GM23338 (cell line): ENCODE results near the gene SLC9A4. TPM values are rescaled to one million over a fixed set of nuclear protein-coding genes. Genes with fewer than 3 reads are reported as not detected.

Source experiments
- ATAC-seq: fragments of 200-7000 bp; cut with Tn5 transposase; 3 replicates; pipeline ENCODE4 v1.9.1; 2020
- DNase-seq: peaks from one replicate; pipeline ENCODE4 v3.0.0-alpha.2; 2015; ENCODE audit warnings: low spot score
- H2AFZ ChIP-seq: fragments of 200-600 bp; sonication (generic); 2 replicates; pipeline ENCODE4 v1.8.0; 2016; ENCODE audit warnings: antibody characterized with exemption, mild to moderate bottlenecking, moderate library complexity
- H3F3A ChIP-seq: fragments of 200-600 bp; sonication (generic); replicated peaks from 2 replicates; pipeline ENCODE4 v1.8.0; 2017; ENCODE audit warnings: antibody characterized with exemption, mixed run types, low read depth
- H3K27ac ChIP-seq: fragments of 200-600 bp; sonication (generic); 2 replicates; pipeline ENCODE4 v1.6.1; 2016; ENCODE audit warnings: low read depth
- H3K27me3 ChIP-seq: fragments of 200-600 bp; sonication (generic); 2 replicates; pipeline ENCODE4 v1.8.0; 2016; ENCODE audit warnings: mild to moderate bottlenecking, mixed run types, moderate library complexity; ENCODE audit not compliant: insufficient read depth
- H3K36me3 ChIP-seq: fragments of 200-600 bp; sonication (generic); 2 replicates; pipeline ENCODE4 v1.8.0; 2016; ENCODE audit warnings: mild to moderate bottlenecking; ENCODE audit not compliant: insufficient read depth
- H3K4me1 ChIP-seq: fragments of 200-600 bp; sonication (generic); 2 replicates; pipeline ENCODE4 v1.8.0; 2016; ENCODE audit warnings: mild to moderate bottlenecking, moderate library complexity; ENCODE audit not compliant: insufficient read depth
- H3K4me2 ChIP-seq: fragments of 200-600 bp; sonication (generic); 2 replicates; pipeline ENCODE4 v1.7.1; 2017; ENCODE audit warnings: mixed run types
- H3K4me3 ChIP-seq: fragments of 200-600 bp; sonication (generic); 2 replicates; pipeline ENCODE4 v1.6.1; 2016; ENCODE audit warnings: mixed run types
- H3K79me2 ChIP-seq: fragments of 200-600 bp; sonication (generic); replicated peaks from 2 replicates; pipeline ENCODE4 v1.8.0; 2017; ENCODE audit warnings: mild to moderate bottlenecking; ENCODE audit not compliant: insufficient read depth
- H3K9me2 ChIP-seq: fragments of 200-600 bp; sonication (generic); 2 replicates; pipeline ENCODE4 v1.8.0; 2017; ENCODE audit not compliant: insufficient read depth
- H4K20me1 ChIP-seq: fragments of 200-600 bp; sonication (generic); replicated peaks from 2 replicates; pipeline ENCODE4 v1.8.0; 2017; ENCODE audit warnings: mild to moderate bottlenecking; ENCODE audit not compliant: insufficient read depth
- H3K27ac Mint-ChIP-seq: 2 replicates; pipeline ENCODE4 v1.8.0; 2020; ENCODE audit warnings: inconsistent platforms, mild to moderate bottlenecking, moderate library complexity, mixed read lengths
- H3K27me3 Mint-ChIP-seq: 3 replicates; pipeline ENCODE4 v1.8.0; 2022; ENCODE audit warnings: low read depth, mild to moderate bottlenecking, moderate library complexity, mixed read lengths, inconsistent platforms; ENCODE audit not compliant: insufficient read depth, poor library complexity
- H3K36me3 Mint-ChIP-seq: 3 replicates; pipeline ENCODE4 v1.8.0; 2021; ENCODE audit warnings: low read depth, mild to moderate bottlenecking, inconsistent platforms, moderate library complexity, mixed read lengths
- H3K4me1 Mint-ChIP-seq: 3 replicates; pipeline ENCODE4 v1.8.0; 2020; ENCODE audit warnings: mild to moderate bottlenecking, inconsistent platforms, mixed read lengths
- H3K4me3 Mint-ChIP-seq: 3 replicates; pipeline ENCODE4 v1.8.0; 2021; ENCODE audit warnings: moderate library complexity, mild to moderate bottlenecking, inconsistent platforms, mixed read lengths
- H3K9me3 Mint-ChIP-seq: 3 replicates; pipeline ENCODE4 v1.8.0; 2020; ENCODE audit warnings: moderate library complexity, mild to moderate bottlenecking, inconsistent platforms, mixed read lengths
- EZH2phosphoT487 ChIP-seq: fragments of 200-600 bp; sonication (generic); IDR thresholded peaks from one replicate; pipeline ENCODE4 v1.8.1; 2018; ENCODE audit warnings: antibody characterized with exemption; ENCODE audit not compliant: unreplicated experiment
- POLR2AphosphoS5 ChIP-seq: IDR thresholded peaks from 2 replicates; pipeline ENCODE4 v1.6.1; 2016; ENCODE audit warnings: antibody characterized with exemption, low read depth
- ZNF462 ChIP-seq: fragments of 250-450 bp; sonication (Bioruptor Pico); IDR thresholded peaks from 2 replicates; pipeline ENCODE4 v1.5.0; 2020; ENCODE audit warnings: mild to moderate bottlenecking, moderate library complexity
- polyA plus RNA-seq: library from polyadenylated mRNA; unstranded; fragments of >200 nt; fragmentation: Nextera tagmentation; extraction: Ambion mirVana; gene quantifications from 2 replicates; pipeline ENCODE4 v1.2.1, GENCODE V29; 2016
- total RNA-seq: library from RNA; depleted of rRNA; stranded (reverse); fragments of >200 nt; shearing (Covaris generic); gene quantifications from 2 replicates; pipeline ENCODE4 v1.2.3, GENCODE V29; 2014
- TF ChIP-seq, protein P1 (sequence below): IDR thresholded peaks from 2 replicates; pipeline ENCODE4 v1.6.1; 2016; ENCODE audit warnings: antibody characterized with exemption

SLC9A4 gene
- total and polyA plus RNA-seq, 2 experiments from 2014 or later = not detected

GRCh38 chr2:102487761-102488462 is 14.9 kb downstream of the SLC9A4 start (continued):
- TF ChIP-seq ZNF462 (CRISPR knock-in tag) (no peak), POLR2AphosphoS5 (no peak)
- TF ChIP-seq, protein P1, sequence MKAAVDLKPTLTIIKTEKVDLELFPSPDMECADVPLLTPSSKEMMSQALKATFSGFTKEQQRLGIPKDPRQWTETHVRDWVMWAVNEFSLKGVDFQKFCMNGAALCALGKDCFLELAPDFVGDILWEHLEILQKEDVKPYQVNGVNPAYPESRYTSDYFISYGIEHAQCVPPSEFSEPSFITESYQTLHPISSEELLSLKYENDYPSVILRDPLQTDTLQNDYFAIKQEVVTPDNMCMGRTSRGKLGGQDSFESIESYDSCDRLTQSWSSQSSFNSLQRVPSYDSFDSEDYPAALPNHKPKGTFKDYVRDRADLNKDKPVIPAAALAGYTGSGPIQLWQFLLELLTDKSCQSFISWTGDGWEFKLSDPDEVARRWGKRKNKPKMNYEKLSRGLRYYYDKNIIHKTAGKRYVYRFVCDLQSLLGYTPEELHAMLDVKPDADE = no peak

DNA sequence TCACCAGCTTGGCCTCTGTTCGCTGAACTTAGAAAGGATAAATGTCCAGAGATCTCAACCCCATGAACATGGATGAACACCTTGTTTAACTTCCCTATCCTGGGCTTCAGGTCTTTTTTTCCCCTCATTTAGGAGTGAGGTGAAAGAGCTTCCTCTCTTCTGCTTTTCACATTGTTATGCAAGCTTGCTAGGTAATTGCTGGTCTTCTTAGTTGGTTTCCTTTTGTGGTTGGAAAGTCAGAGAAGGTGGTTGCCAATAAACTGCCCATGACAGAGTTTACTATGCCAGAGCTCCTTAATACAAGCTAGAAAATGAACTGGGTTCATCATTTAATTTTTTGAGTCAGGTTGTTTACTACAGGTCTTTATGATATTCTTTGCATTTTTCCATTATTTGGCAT is 16.6 kb downstream of the SLC9A4 start:
- Histone ChIP-seq H3K9me2 (peaks cover 22% of the 10 kb centered on the region), H2AFZ (no peak overlapping the region), H4K20me1 (no peaks in the 10 kb centered on the region), H3K27me3 (no peaks in the 10 kb centered on the region), H3K79me2 (no peaks in the 10 kb centered on the region), H3K4me2 (peak overlapping the region; percentile 13), H3F3A (no peaks in the 10 kb centered on the region), H3K4me3 (no peak overlapping the region), H3K36me3 (no peaks in the 10 kb centered on the region), H3K4me1 (peaks cover 4% of the 10 kb centered on the region; the same call in 1 of the 2 replicates), H3K27ac (no peak overlapping the region)
- no peak for TF ChIP-seq EZH2phosphoT487
- TF ChIP-seq ZNF462 (CRISPR knock-in tag) = peak; percentile 97
- H3K4me1 Mint-ChIP-seq = peaks cover 18% of the 10 kb centered on the region
- no peak overlapping the region for H3K27ac Mint-ChIP-seq
- DNase-seq (peak; percentile 16), ATAC-seq (no peak; the same call in 2 of the 3 replicates)
- H3K4me3 Mint-ChIP-seq = no peak overlapping the region; the same call in 2 of the 3 replicates
- peaks cover 2% of the 10 kb centered on the region; the same call in 2 of the 3 replicates for H3K36me3 Mint-ChIP-seq
- H3K9me3 Mint-ChIP-seq = peaks cover 14% of the 10 kb centered on the region; the same call in 2 of the 3 replicates
- H3K27me3 Mint-ChIP-seq = peaks cover 5% of the 10 kb centered on the region
